Measurements from ENCODE around the gene OTOG.

OTOG gene

GRCh38 chr11:17547051-17547577 is at the start of gene OTOG:
Gene OTOG (plus strand): TSS chr11:17547259. CDS start chr11:17547373, 114 bp downstream.
- FAIRE-seq = no peak

- FAIRE-seq = no peak
Observed at GRCh38 chr11:17498058-17498457, 49.0 kb upstream of the OTOG start.

GRCh38 chr11:17498475-17498874 is 48.6 kb upstream of the OTOG start:
- FAIRE-seq = no peak

GRCh38 chr11:17500673-17501072 is 46.4 kb upstream of the OTOG start:
- no peak for FAIRE-seq

- FAIRE-seq = no peak
Observed at GRCh38 chr11:17502630-17503029, 44.4 kb upstream of the OTOG start.

- no peak for FAIRE-seq
Observed at GRCh38 chr11:17504330-17505107, 42.5 kb upstream of the OTOG start.

- FAIRE-seq = no peak
Observed at GRCh38 chr11:17505146-17505545, 41.9 kb upstream of the OTOG start.

- FAIRE-seq = no peak
Observed at GRCh38 chr11:17506314-17506713, 40.7 kb upstream of the OTOG start.

- FAIRE-seq = no peak
Observed at GRCh38 chr11:17506942-17507341, 40.1 kb upstream of the OTOG start.

GRCh38 chr11:17507773-17508172 is 39.3 kb upstream of the OTOG start:
- FAIRE-seq = no peak

GRCh38 chr11:17508306-17508705 is 38.8 kb upstream of the OTOG start:
- no peak for FAIRE-seq

GRCh38 chr11:17508791-17509190 is 38.3 kb upstream of the OTOG start:
- FAIRE-seq = no peak

GRCh38 chr11:17510507-17511206 is 36.4 kb upstream of the OTOG start:
- FAIRE-seq = no peak

- FAIRE-seq = no peak
Observed at GRCh38 chr11:17511571-17511970, 35.5 kb upstream of the OTOG start.

- FAIRE-seq = no peak
Observed at GRCh38 chr11:17512101-17512500, 35.0 kb upstream of the OTOG start.

- FAIRE-seq = no peak
Observed at GRCh38 chr11:17513853-17514252, 33.2 kb upstream of the OTOG start.

- no peak for FAIRE-seq
Observed at GRCh38 chr11:17514476-17514875, 32.6 kb upstream of the OTOG start.

GRCh38 chr11:17515443-17516176 is 31.4 kb upstream of the OTOG start:
- FAIRE-seq = no peak

- no peak for FAIRE-seq
Observed at GRCh38 chr11:17516551-17517150, 30.4 kb upstream of the OTOG start.

- no peak for FAIRE-seq
Observed at GRCh38 chr11:17517186-17517585, 29.9 kb upstream of the OTOG start.

- no peak for FAIRE-seq
Observed at GRCh38 chr11:17518366-17518765, 28.7 kb upstream of the OTOG start.

GRCh38 chr11:17519061-17519885 is 27.8 kb upstream of the OTOG start:
- FAIRE-seq = no peak
